ENCODE data around the gene ZNF439. TPM values are rescaled to one million over a fixed set of nuclear protein-coding genes. Genes with fewer than 3 reads are reported as not detected.
"Not testable (repeated sequence)": the region's sequence is repeated elsewhere in the genome, so short reads cannot be mapped to it uniquely, and the experiment has no call there.

The ZNF439 gene
- total RNA-seq, 1 experiment from 2014 or later, result 3.3 TPM

DNA sequence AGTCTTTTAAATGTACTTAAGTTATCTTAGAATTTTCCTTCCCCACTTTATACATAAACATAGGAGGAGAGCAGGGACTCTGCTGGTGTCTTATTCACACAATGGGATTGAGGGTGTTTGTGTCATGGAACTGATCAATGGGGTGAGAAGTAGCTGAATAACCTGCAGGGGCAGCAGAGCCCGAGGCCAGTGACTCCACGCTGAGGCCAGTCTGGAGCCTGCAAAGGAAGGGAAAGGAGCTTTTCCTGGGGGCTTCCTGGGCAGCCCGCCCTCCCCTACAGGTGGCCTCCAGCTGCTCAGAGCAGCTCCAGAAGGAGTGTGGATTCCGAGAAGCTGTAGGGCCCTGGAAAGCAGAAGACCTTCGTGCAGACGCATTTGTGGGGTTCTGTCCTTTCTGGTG is 911 bp upstream of the ZNF439 start:
- not testable (repeated sequence) for H4K91ac ChIP-seq (ENCODE audit: insufficient read length, low read depth, low read length); H4K5ac ChIP-seq (ENCODE audit: insufficient read length, low read depth, low read length); H2BK5ac ChIP-seq (ENCODE audit: insufficient read length, low read length); H3K14ac ChIP-seq (ENCODE audit: insufficient read depth, low read length); H3K23me2 ChIP-seq (ENCODE audit: insufficient read length, low read depth, low read length, poor library complexity, severe bottlenecking); H3K4me3 Mint-ChIP-seq; H3T11ph ChIP-seq (ENCODE audit: low read length); H2BK15ac ChIP-seq (ENCODE audit: low read depth, low read length); H3K23ac ChIP-seq (ENCODE audit: insufficient read length, low read depth, low read length); H3K18ac ChIP-seq (ENCODE audit: insufficient read length, low read depth, low read length); H3K4ac ChIP-seq (ENCODE audit: low read depth, low read length); H4K8ac ChIP-seq (replicated peaks; ENCODE audit: insufficient read length, low read depth, low read length); H3K4me1 ChIP-seq (ENCODE audit: insufficient read depth, low read length); H3K27me3 ChIP-seq (ENCODE audit: insufficient read depth, low read length); H3K27ac Mint-ChIP-seq; H3K79me1 ChIP-seq (ENCODE audit: insufficient read depth, low read depth, low read length, poor library complexity, severe bottlenecking); H4K20me1 ChIP-seq (ENCODE audit: control insufficient read depth, insufficient read depth, insufficient read length); H3K79me2 ChIP-seq (ENCODE audit: insufficient read depth, low read length); H2AK5ac ChIP-seq (ENCODE audit: insufficient read length, low read length); H2BK20ac ChIP-seq (ENCODE audit: low read depth, low read length, poor library complexity, severe bottlenecking); H2BK12ac ChIP-seq (ENCODE audit: insufficient read length, low read depth, low read length); H2BK120ac ChIP-seq (ENCODE audit: low read depth, low read length, poor library complexity, severe bottlenecking); H3K27ac ChIP-seq (ENCODE audit: insufficient read length, low read depth, low read length); H3K56ac ChIP-seq (ENCODE audit: insufficient read length, low read depth, low read length); H3K36me3 Mint-ChIP-seq (ENCODE audit: insufficient read depth in 1 of 3, low read depth in 3 of 3); H3K9me3 ChIP-seq (ENCODE audit: control insufficient read depth, low read depth, low read length); H3K4me2 ChIP-seq (ENCODE audit: insufficient read depth, insufficient read length, low read length); H3K9ac ChIP-seq (ENCODE audit: extremely low read depth, insufficient read length, low read length); H2AFZ ChIP-seq (ENCODE audit: low read length)
- WGBS (ENCODE audit: extremely low coverage, insufficient read length, low lambda C conversion rate), result no CpG with 5 or more reads among the region's 6 CpGs
- DNase-seq, result peak; percentile 25
- Mint-ChIP-seq H3K9me3 (peaks cover 34 to 61% of the 10 kb centered on the region in 2 experiments), H3K4me1 (peaks cover 16 to 17% of the 10 kb centered on the region in 2 experiments), H3K27me3 (ENCODE audit: low read depth) (peaks cover 38% of the 10 kb centered on the region)
- TF ChIP-seq, protein P1, sequence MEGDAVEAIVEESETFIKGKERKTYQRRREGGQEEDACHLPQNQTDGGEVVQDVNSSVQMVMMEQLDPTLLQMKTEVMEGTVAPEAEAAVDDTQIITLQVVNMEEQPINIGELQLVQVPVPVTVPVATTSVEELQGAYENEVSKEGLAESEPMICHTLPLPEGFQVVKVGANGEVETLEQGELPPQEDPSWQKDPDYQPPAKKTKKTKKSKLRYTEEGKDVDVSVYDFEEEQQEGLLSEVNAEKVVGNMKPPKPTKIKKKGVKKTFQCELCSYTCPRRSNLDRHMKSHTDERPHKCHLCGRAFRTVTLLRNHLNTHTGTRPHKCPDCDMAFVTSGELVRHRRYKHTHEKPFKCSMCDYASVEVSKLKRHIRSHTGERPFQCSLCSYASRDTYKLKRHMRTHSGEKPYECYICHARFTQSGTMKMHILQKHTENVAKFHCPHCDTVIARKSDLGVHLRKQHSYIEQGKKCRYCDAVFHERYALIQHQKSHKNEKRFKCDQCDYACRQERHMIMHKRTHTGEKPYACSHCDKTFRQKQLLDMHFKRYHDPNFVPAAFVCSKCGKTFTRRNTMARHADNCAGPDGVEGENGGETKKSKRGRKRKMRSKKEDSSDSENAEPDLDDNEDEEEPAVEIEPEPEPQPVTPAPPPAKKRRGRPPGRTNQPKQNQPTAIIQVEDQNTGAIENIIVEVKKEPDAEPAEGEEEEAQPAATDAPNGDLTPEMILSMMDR (conservative IDR thresholded peaks at IDR 0.05), result peak; percentile 53
